HG03095 (cell line): ENCODE data around the gene MAD2L1BP.

Source experiments
- ATAC-seq: cut with Tn5 transposase; IDR thresholded peaks from one replicate; pipeline ENCODE4 v1.9.1; 2021; ENCODE audit warnings: moderate library complexity; ENCODE audit not compliant: unreplicated experiment

MAD2L1BP gene

GRCh38 chr6:43665376-43665775 is 29.7 kb downstream of the MAD2L1BP start:
- no peak for ATAC-seq

DNA sequence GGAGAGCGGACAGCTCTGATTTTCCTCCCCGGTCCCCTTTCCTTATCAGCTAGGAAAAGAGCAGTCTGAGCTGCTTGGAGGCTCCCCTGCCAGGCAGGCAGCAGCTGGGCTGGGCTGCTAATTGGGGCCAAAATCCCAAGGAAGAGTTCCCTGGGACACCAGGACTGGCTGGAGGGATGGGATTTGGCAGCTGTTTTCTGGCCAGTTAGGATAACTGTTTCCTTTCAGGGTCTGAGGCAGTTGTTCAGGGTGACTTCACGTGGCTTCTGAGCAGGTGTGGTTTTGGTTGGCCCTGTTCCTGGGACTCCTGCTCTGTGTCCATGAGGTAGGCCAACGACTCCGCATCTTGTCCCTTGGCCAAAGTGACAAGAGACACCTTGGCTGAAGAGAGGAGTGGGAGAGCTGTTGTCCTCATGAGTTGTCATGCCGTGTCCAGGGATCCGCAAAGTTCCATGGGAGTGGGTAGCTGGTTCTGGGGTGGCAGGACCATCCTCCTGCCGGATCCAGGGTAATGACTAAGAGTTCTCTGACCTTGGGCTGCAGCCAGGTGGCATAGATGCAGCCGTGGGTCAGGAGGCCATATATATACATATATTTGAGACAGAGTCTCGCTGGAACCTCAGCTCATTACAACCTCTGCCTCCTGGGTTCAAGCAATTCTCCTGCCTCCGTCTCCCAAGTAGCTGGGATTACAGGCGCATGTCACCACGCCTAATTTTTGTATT is 30.7 kb downstream of the MAD2L1BP start:
- ATAC-seq, result no peak

DNA sequence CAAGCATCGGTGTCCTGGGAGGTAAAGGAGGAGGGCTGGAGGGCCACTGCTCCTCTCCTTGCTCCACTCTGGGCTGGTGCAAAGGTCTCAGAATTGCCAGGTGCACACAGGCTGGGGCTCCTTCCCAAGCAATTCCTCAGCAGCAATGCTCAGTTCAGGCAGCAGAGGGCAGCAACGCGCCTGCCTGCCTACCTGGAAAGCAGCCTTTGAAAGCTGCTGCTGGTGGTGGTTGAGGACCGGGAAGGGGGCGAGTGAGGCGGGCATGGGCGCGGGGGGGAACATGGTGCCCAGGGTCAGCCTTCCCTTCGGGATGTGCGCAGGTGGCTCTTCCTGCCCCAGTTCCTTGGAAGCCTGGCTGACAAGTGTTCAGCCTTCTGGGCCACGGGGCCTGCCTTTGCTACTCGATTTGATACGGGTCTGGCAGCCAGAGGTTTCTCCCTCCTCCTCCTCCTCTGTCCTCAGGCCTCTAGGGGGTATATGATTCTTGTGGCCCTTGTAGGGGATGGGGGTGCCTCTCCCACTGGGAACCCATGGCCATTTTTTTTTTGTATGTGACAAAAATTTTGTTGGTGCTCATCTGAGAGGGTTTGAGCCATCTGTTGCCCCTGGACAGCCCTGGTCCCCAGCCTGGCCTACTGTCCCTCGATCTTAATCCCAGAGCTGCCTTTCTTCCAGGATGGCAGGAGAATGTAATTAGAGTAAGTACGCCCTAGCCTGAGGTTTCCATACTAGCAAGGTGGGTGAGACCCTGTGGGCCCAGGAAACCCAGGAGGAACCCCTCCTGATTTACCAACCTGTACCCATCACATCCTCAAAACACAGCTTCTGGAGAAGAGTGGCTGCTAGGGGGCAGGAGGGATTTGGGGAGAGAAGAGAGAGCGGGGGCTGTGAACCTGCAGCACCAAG is 31.9 kb downstream of the MAD2L1BP start:
- ATAC-seq, result peak; percentile 41

DNA sequence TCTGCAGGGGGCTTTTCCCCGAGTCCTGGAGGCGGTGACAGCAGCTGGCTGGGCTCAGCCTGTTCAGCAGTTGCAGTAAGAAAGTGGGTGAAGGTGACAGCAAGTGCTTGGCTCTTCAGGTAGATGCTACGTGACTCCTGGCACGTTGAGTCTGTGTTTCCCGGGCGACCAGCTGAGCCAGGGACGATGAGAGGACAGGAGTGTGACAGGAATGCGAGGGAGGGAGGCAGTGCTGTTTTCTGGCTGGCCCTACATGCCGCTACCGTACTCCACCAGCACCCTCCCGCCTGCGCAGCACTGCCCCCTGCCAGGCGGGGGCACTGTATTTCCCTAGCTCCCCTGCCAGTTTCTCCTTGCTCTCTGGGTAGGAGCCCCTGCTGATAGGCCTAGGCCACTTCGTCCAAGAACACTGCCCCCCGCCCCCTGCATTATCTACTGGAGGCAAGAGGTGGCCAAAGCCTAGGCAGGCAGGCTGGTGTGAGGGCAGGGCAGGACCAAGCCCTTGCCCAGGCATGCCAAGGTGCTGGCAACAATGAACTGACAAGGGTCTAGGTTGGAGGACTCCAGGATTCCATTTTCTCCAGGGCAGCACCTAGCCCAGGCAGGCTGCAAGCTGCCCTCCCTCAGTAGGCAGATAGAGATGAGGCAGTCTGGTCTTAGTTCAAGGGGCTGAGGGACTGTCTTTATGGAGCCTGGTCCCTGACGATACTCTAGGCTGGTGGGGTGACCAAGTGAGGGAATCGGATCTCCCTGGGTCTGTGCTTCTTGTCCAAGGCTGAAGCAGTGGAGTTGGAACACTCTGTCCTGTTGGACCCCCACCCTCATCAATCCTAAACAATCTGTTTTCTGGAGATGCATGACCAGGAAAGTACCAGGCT is 32.8 kb downstream of the MAD2L1BP start:
- ATAC-seq, result no peak

DNA sequence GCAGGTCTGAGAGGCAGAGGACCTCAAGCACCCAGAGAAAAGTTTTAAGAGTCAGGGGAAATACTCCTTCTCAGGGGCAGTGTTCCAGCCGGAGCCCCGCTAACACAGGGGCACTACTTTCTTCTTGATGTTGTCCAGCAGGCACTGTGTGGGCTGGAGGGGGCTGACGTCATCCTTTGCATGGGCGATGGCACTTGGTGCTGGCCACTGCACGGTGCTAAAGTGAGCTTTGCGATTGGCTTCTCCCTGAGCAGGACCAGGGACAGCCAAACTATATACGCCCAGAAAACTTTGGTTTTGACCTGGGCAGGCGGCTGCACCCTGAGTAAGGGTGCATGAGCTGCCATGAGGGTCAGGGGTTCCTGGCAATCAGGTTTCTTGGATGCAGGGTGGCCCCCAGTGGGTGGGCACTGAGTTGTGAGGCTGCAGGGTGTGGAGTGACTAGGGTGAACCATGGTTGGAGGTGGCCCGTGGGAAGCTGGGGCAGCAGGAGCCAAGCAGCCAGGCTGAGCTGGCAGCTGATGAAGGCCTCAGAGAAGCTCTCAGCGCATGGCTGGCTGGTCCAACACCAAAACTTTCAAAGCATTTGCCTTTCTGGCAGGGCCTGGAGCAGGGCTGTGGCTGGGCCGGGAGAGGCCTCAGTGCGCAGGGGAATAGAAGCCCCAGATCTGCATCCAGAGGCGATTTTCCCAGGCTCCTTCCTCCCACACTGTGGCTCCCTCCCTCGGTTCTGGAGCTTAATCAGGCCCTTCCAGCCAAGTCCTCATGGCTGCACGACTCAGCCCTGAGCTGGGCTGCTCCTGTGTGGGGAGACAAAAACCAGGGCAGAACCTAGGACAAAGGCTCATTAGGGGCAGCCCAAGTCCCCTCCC is 33.6 kb downstream of the MAD2L1BP start:
- no peak for ATAC-seq

DNA sequence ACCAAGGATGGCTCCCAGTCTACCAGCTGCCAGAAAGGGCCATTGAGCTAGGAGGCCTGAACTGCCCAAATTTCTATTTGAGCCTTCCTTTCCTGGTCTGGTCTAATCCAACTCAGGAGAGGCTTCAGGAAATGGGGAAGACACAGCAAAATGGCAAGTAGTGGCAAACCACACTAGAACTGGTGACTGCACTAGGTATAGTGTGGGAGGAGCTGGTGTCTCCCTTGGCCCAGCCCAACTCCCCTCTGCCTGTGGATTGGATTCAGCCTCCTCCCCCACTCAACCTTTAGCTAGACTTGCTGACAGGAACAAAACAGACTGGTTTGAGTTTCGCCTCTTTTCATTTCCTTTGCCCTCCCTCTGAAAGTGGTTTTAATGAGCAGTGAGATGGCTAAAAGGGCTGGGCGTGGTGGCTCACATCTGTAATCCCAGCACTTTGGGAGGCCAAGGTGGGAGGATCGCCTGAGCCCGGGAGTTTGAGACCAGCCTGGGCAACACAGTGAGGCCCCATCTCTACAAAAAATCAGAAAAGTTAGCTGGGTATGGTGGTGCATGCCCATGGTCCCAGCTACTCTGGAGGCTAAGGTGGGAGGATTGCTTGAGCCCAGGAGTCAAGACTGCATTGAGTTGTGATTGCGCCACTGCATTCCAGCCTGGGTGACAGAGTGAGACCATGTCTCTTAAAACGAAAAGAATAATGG is 34.4 kb downstream of the MAD2L1BP start:
- no peak for ATAC-seq

DNA sequence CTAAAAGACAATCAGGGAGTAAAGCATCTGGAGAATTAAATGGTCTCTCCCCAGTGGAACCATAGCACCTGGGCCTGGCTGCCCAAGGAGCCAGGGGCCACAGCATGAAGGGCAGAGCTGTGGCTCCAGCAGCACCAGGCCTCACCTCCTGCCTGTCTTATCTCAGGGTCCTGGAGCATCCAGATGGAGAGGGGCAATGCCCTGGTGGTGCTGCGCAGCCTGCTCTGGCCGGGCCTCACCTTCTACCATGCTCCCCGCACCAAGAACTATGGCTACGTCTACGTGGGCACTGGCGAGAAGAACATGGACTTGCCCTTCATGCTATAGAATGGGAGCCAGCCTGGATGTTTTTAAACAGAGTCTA is 35.0 kb downstream of the MAD2L1BP start:
- ATAC-seq, result no peak

GRCh38 chr6:43671011-43671800 is 35.6 kb downstream of the MAD2L1BP start:
- ATAC-seq, result no peak

- ATAC-seq, result no peak
Measured at GRCh38 chr6:43671801-43672690, 36.4 kb downstream of the MAD2L1BP start.

DNA sequence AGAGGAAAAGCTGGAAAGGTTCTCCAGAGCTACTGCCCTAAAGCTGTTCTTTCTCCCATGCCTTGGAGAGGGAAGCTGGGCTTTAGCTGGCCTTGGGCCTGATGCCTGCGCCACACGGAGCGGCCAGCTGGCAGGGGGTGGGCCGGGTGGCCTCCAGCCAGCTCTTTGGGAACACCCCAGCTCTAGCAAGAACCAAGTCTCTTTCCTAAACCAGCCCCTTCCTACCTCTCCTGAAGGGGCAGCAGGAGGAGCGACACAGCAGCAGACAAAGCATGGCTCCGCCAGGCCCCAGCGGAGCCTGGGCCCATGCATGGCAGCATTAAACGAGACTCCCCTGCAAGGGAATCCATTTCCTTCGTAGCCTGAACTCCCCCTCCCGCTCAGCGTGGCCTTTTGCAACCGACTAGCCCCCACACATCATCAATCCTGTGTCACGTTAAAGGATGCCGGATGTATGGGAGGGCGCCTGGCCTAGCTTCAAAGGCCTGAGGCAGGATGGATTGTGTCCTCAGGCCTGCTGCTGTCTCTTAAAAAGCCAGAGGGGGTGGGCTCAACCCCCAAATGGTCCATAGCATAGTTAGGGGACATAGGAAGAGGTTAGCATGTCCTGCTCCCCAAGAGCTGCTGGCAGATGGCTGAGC is 37.9 kb downstream of the MAD2L1BP start:
- ATAC-seq, result no peak

- ATAC-seq, result no peak
Measured at GRCh38 chr6:43674291-43674690, 38.7 kb downstream of the MAD2L1BP start.

GRCh38 chr6:43674921-43675320 is 39.3 kb downstream of the MAD2L1BP start:
- ATAC-seq, result no peak

GRCh38 chr6:43676962-43677606 is 41.4 kb downstream of the MAD2L1BP start:
- ATAC-seq, result no peak

GRCh38 chr6:43677759-43678158 is 42.1 kb downstream of the MAD2L1BP start:
- no peak for ATAC-seq

DNA sequence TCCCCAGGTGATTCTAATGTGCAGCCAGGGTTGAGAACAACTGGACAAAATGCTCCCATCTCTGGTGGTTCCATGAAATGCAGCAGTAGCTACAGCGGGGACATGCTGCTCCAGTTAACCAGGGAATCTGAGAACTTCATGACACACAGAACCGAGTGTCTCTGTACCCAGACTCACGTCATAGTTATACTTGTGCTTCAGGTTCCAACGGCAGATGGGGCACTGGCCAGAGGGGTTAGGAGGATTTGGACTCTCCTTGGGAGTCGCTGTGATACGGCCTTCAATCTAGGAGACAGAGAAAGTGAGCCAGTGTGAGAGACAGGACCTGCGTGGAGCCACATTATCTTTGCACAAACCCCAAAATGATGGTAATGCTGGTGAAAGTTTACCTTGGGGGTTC is 42.7 kb downstream of the MAD2L1BP start:
- no peak for ATAC-seq

- ATAC-seq, result no peak
Measured at GRCh38 chr6:43679057-43679456, 43.4 kb downstream of the MAD2L1BP start.
